ENCODE measurements around the gene PPM1L. TPM values are rescaled to one million over a fixed set of nuclear protein-coding genes. Genes with fewer than 3 reads are reported as not detected.

Gene PPM1L
- total RNA-seq, 1 experiment from 2014 or later = 13.2 TPM

DNA sequence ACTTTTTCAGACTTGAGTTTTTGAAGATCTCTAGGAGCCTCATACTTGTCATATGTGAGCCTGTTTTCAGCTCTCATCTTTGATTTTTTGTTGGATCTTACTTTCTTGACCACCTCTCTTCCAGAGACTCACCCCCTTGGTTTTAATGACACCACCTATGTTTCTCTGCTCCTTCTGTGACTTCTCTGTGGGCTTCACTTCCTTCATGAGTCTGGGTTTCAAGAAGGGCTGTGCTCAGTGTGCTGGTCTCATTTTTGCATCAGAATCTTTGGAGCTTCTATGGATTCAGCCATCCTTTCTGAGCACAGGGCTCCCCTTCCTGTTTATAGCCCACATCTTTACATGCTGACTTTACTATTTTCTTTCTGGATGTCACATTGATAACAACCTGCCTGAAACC is 17.7 kb downstream of the PPM1L start (continued):
- no peak for TF ChIP-seq POLR2AphosphoS5 (IDR thresholded peaks at IDR 0.05; ENCODE audit: low read depth, low read length)
- no peak for TF ChIP-seq FOSL1 (IDR thresholded peaks at IDR 0.05; ENCODE audit: low read depth)

DNA sequence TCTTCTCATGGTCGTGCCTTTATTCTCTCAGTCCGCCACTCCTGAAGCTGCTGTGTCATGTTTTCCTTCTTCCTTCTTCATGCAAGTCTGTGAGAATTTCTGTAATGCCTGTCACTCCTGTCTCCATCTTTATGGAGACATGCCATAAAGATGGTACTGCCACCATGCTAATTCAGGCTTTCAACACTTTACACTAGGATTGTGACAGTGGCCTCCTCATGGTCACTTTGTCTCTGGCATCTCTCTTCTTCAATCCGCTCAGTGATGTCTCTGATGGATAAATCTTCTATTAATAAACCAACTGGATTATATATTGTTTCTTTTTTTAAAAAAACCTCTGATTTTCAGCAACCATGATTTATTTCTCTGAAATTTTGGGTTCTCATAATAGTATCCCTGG is 18.1 kb downstream of the PPM1L start:
- H3K9ac ChIP-seq (ENCODE audit: low read length) = no peak overlapping the region
- no peaks in the 10 kb centered on the region for H3K9me3 ChIP-seq (ENCODE audit: control insufficient read depth in 1 of 2, insufficient read depth in 1 of 2, low read depth in 1 of 2, low read length in 2 of 2)
- H3K27ac ChIP-seq (ENCODE audit: low read depth, low read length) = no peak overlapping the region
- H3K4me1 ChIP-seq (ENCODE audit: control insufficient read depth in 1 of 2, insufficient read depth in 2 of 2, low read length in 2 of 2) = no peaks in the 10 kb centered on the region
- no peak for TF ChIP-seq EZH2 (IDR thresholded peaks at IDR 0.05)
- TF ChIP-seq TCF7L2 (IDR thresholded peaks at IDR 0.05; ENCODE audit: borderline replicate concordance, extremely low read depth, insufficient read depth, insufficient read length) = no peak
- TF ChIP-seq SRF (IDR thresholded peaks at IDR 0.05; ENCODE audit: low read depth) = no peak
- TF ChIP-seq ZNF274 (IDR thresholded peaks at IDR 0.05; ENCODE audit: low read depth, low read length) = no peak
- TF ChIP-seq, protein P1, sequence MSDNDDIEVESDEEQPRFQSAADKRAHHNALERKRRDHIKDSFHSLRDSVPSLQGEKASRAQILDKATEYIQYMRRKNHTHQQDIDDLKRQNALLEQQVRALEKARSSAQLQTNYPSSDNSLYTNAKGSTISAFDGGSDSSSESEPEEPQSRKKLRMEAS (IDR thresholded peaks at IDR 0.05) = no peak
- TF ChIP-seq FOSL1 (IDR thresholded peaks at IDR 0.05; ENCODE audit: low read depth) = no peak
- TF ChIP-seq, protein P2, sequence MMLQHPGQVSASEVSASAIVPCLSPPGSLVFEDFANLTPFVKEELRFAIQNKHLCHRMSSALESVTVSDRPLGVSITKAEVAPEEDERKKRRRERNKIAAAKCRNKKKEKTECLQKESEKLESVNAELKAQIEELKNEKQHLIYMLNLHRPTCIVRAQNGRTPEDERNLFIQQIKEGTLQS (IDR thresholded peaks at IDR 0.05) = no peak
- no peak overlapping the region for H3K4me2 ChIP-seq (ENCODE audit: low read length)
- no peak for DNase-seq (ENCODE audit: low read depth, low spot score)
- CTCF ChIA-PET = no interaction called here
- no peaks in the 10 kb centered on the region; the same call in 1 of the 2 replicates for H4K20me1 ChIP-seq (ENCODE audit: insufficient read depth)
- ATAC-seq = no peak
- POLR2A ChIA-PET = no interaction called here
- H2AFZ ChIP-seq (ENCODE audit: low read depth, low read length, poor library complexity, severe bottlenecking) = no peak overlapping the region
- intact Hi-C loops (cut with micrococcal nuclease) = no loop called here
- H3K9me2 ChIP-seq (ENCODE audit: insufficient read depth) = no peaks in the 10 kb centered on the region
- H3K4me3 ChIP-seq (replicated peaks in 1 of 2; ENCODE audit: low read depth in 1 of 2, low read length in 2 of 2) = no peak overlapping the region
- RAD21 ChIA-PET (ENCODE audit: low non-redundant PET in 1 of 2, low total read pairs in 2 of 2, uncharacterized antibody in 2 of 2, unreplicated experiment in 2 of 2) = no interaction called here
- no peaks in the 10 kb centered on the region for H3K36me3 ChIP-seq (ENCODE audit: control insufficient read depth in 1 of 2, insufficient read depth in 2 of 2, low read length in 2 of 2)
- no peaks in the 10 kb centered on the region for H3K27me3 ChIP-seq (ENCODE audit: insufficient read depth, low read length)
- no TSS peak for BruUV-seq (replicated peaks)
- no peaks in the 10 kb centered on the region for H3K79me2 ChIP-seq (ENCODE audit: insufficient read depth, low read length)

DNA sequence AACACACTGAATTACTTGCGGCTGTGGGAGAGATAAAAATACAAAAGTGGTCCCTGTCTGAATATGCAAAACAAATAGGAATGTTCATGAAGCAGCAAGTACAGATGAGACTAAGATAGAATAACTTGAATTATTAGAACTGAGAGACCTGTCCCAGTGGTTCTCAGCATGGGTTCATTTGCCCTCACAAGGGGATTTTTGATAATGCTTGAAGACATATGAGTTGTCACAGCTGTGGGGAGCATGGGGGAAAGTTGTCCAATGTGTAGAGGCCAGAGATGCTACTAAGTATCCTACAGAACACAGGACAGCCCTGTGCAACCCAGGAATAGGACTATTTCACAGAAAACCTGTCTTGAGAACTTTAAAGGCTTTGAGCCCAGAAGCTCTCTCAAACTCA is 22.4 kb downstream of the PPM1L start:
- no peak overlapping the region for H3K4me3 ChIP-seq (replicated peaks in 1 of 2; ENCODE audit: low read depth in 1 of 2, low read length in 2 of 2)
- H3K27ac ChIP-seq (ENCODE audit: low read depth, low read length) = no peak overlapping the region
- no peaks in the 10 kb centered on the region for H4K20me1 ChIP-seq (ENCODE audit: insufficient read depth)
- RAD21 ChIA-PET (ENCODE audit: low non-redundant PET in 1 of 2, low total read pairs in 2 of 2, uncharacterized antibody in 2 of 2, unreplicated experiment in 2 of 2) = no interaction called here
- intact Hi-C loops (cut with micrococcal nuclease) = no loop called here
- no peak overlapping the region for H3K9ac ChIP-seq (ENCODE audit: low read length)
- H3K36me3 ChIP-seq (ENCODE audit: control insufficient read depth in 1 of 2, insufficient read depth in 2 of 2, low read length in 2 of 2) = no peaks in the 10 kb centered on the region
- no peak for DNase-seq (ENCODE audit: low read depth, low spot score)
- H3K4me2 ChIP-seq (ENCODE audit: low read length) = no peak overlapping the region
- H2AFZ ChIP-seq (ENCODE audit: low read depth, low read length, poor library complexity, severe bottlenecking) = no peak overlapping the region
- no TSS peak for BruUV-seq (replicated peaks)
- CTCF ChIA-PET = no interaction called here
- H3K4me1 ChIP-seq (ENCODE audit: control insufficient read depth in 1 of 2, insufficient read depth in 2 of 2, low read length in 2 of 2) = no peaks in the 10 kb centered on the region; a peak in 1 of 4 replicates
- no peak for ATAC-seq
- H3K9me3 ChIP-seq (ENCODE audit: control insufficient read depth in 1 of 2, insufficient read depth in 1 of 2, low read depth in 1 of 2, low read length in 2 of 2) = no peaks in the 10 kb centered on the region
- POLR2A ChIA-PET = no interaction called here
- no peaks in the 10 kb centered on the region for H3K9me2 ChIP-seq (ENCODE audit: insufficient read depth)
- H3K27me3 ChIP-seq (ENCODE audit: insufficient read depth, low read length) = no peaks in the 10 kb centered on the region
- no peaks in the 10 kb centered on the region for H3K79me2 ChIP-seq (ENCODE audit: insufficient read depth, low read length)
- no peak for TF ChIP-seq ZNF274 (IDR thresholded peaks at IDR 0.05; ENCODE audit: low read depth, low read length)
- no peak for TF ChIP-seq SRF (IDR thresholded peaks at IDR 0.05; ENCODE audit: low read depth)
- no peak for TF ChIP-seq EGR1 (IDR thresholded peaks at IDR 0.05; ENCODE audit: low read depth)

All from HCT116 (cell line).